Peyer's patch (tissue), 4 donors: ENCODE measurements around the gene CACNA2D3. TPM values are rescaled to one million over a fixed set of nuclear protein-coding genes. Genes with fewer than 3 reads are reported as not detected.

Experiments used
- DNase-seq, 3 donors: peaks; one replicate each; pipeline ENCODE4 v3.0.0-alpha.2; 2017 to 2019
- H3K27ac ChIP-seq, 4 donors: fragments of 200-600 bp; sonication (generic); one replicate each; pipeline ENCODE4 v1.5.1; 2016 to 2019
- H3K27me3 ChIP-seq, 2 donors: fragments of 200-600 bp; sonication (generic); one replicate each; pipeline ENCODE4 v1.5.1; 2019
- H3K36me3 ChIP-seq, 3 donors: fragments of 200-600 bp; sonication (generic); one replicate each; pipeline ENCODE4 v1.5.1; 2016 to 2019
- H3K4me1 ChIP-seq, 4 donors: fragments of 200-600 bp; sonication (generic); one replicate each; pipeline ENCODE4 v1.5.1; 2016 to 2019
- H3K4me3 ChIP-seq, 4 donors: fragments of 200-600 bp; sonication (generic); 1 replicate in 3 of 4; 2 replicates in 1 of 4; pipeline ENCODE4 v1.5.1; 2016 to 2019; ENCODE audit warnings: mild to moderate bottlenecking in 1 of 4
- H3K9me3 ChIP-seq, 4 donors: fragments of 200-600 bp; sonication (generic); one replicate each; pipeline ENCODE4 v1.5.1; 2016 to 2019; ENCODE audit warnings: mild to moderate bottlenecking in 1 of 4
- POLR2A ChIP-seq, 2 donors: fragments of 450-650 bp; IDR thresholded peaks; one replicate each; pipeline ENCODE4 v1.5.1; 2017; ENCODE audit warnings: antibody characterized with exemption in 2 of 2, mild to moderate bottlenecking in 2 of 2, moderate library complexity in 2 of 2
- total RNA-seq, 4 donors: library from RNA; depleted of rRNA; stranded (reverse); fragments of >200 nt; gene quantifications; one replicate each; pipeline ENCODE4 v1.1.0, GENCODE V29; 2016
- TF ChIP-seq, protein P1 (sequence below), 6 experiments: fragments of 450-650 bp in 4 of 6; fragments of 200-600 bp in 2 of 6; sonication (generic) in 1 of 6; IDR thresholded peaks; one replicate each; pipeline ENCODE4 v1.5.1; 2017 to 2019; ENCODE audit warnings: antibody characterized with exemption in 6 of 6, mild to moderate bottlenecking in 3 of 6, moderate library complexity in 1 of 6

Gene CACNA2D3
- total RNA-seq, 4 donors from 2014 or later: 0.27 to 5.0 TPM; not detected in 2

DNA sequence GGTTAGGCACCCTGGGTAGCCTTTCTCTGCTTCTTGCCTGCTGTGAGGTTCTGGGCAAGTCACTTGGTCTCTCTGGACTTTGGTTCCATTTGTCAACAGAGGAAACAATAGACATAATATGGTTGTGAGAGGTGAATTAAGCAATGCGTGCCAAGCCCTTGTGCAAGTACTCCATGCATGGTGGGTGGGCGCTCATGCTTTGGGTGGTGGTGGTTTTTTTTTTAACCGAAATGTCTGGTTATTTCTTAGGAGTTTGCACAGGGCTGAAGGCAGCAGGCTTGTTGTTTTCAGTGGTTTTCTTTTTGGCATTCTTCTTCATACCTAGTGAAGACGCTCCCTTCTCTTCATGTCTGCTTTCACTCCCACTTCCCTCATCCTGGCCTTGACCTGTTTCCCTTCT lies 889.7 kb downstream of the CACNA2D3 start:
- no peak overlapping the region for H3K27ac ChIP-seq
- no peaks in the 10 kb centered on the region for H3K27me3 ChIP-seq
- no peak for DNase-seq
- no peaks in the 10 kb centered on the region for H3K9me3 ChIP-seq
- no peaks in the 10 kb centered on the region for H3K36me3 ChIP-seq
- TF ChIP-seq, protein P1, sequence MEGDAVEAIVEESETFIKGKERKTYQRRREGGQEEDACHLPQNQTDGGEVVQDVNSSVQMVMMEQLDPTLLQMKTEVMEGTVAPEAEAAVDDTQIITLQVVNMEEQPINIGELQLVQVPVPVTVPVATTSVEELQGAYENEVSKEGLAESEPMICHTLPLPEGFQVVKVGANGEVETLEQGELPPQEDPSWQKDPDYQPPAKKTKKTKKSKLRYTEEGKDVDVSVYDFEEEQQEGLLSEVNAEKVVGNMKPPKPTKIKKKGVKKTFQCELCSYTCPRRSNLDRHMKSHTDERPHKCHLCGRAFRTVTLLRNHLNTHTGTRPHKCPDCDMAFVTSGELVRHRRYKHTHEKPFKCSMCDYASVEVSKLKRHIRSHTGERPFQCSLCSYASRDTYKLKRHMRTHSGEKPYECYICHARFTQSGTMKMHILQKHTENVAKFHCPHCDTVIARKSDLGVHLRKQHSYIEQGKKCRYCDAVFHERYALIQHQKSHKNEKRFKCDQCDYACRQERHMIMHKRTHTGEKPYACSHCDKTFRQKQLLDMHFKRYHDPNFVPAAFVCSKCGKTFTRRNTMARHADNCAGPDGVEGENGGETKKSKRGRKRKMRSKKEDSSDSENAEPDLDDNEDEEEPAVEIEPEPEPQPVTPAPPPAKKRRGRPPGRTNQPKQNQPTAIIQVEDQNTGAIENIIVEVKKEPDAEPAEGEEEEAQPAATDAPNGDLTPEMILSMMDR (IDR thresholded peaks at IDR 0.05): no peak
- TF ChIP-seq POLR2A (IDR thresholded peaks at IDR 0.05): no peak
- H3K4me3 ChIP-seq: no peak overlapping the region
- no peaks in the 10 kb centered on the region for H3K4me1 ChIP-seq

DNA sequence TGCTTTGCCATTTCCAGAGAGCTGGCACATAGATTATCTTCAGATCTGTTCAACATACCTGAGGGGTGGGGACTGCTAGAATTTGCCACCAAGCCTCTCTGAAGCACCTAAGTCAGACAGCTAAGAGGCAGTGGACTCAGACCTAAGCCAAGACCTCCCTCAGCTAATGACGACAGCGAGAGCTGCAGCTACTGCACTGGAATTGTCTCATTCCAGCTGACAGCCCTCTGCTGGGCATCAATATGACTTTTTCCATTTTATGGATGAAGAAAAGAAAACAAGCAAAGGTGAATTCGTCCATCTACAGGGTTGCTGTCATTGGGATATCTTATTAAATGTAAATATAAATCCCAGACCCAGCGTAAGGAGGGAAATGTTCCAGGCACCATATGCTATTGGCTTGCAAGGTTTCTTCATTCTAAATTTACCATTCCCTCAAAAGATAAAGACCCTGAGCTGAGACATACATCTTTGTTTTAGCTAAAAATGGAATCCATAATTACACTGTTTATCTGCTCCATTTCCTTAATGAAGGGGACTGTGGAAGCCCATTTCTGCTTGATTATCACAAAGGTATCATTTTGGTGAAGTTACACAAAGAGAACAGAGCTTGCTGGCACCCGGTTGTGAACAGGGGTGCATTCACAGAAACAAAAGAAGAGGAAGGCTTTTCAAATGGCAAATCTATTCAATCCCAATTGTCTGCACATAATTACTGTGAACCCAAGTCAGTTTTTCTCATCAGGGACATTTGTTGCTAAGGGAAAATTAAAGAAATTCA lies 891.0 kb downstream of the CACNA2D3 start:
- Histone ChIP-seq H3K4me3 (no peak overlapping the region), H3K36me3 (no peaks in the 10 kb centered on the region), H3K27me3 (no peaks in the 10 kb centered on the region), H3K9me3 (no peaks in the 10 kb centered on the region), H3K4me1 (no peaks in the 10 kb centered on the region), H3K27ac (no peak overlapping the region)
- TF ChIP-seq, protein P1 (IDR thresholded peaks at IDR 0.05): peak in 2 of 6 experiments; percentile 4 to 16
- TF ChIP-seq POLR2A (IDR thresholded peaks at IDR 0.05): no peak
- no peak for DNase-seq

DNA sequence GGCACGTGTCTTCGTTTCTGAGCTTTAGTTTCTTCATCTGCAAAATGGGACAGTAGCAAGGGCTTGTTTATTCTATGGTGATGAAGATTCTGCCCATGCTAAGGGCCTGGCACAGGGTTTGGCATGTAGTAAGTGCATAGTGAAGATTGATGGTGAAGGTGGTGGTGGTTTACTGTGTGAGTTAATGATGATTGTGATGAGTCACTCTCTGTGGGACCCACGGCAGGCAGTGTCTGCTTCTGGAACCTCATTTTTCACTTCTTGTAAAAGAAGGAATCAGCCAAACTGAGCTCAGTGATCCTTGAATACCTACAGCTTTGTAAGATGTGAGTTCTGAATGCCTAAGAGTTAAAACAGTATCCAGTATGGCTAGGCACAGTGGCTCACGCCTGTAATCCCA lies 891.7 kb downstream of the CACNA2D3 start:
- Histone ChIP-seq H3K4me1 (no peaks in the 10 kb centered on the region), H3K27ac (no peak overlapping the region), H3K27me3 (no peaks in the 10 kb centered on the region), H3K9me3 (no peaks in the 10 kb centered on the region), H3K36me3 (no peaks in the 10 kb centered on the region), H3K4me3 (no peak overlapping the region)
- no peak for DNase-seq
- no peak for TF ChIP-seq POLR2A (IDR thresholded peaks at IDR 0.05)
- TF ChIP-seq, protein P1 (IDR thresholded peaks at IDR 0.05): no peak

DNA sequence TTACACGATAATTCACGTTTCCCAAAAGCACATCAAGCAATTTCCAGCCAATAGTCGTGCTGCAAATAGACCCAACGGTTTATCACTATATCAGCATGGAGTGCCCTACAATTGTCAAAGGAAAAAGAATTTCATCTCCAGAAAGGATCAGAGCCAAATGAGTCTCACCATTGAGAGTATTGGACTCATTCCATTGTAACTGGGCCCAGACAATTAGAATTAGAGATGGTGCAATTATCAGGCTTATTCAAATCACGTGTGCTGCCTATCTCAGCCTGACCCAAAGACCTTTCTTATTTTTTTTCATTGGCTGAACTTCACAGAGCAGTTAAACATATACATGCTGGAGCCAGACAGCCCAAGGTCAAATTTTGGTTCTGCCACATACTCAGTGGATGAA lies 892.6 kb downstream of the CACNA2D3 start:
- Histone ChIP-seq H3K27ac (no peak overlapping the region), H3K4me1 (no peaks in the 10 kb centered on the region), H3K9me3 (no peaks in the 10 kb centered on the region), H3K27me3 (no peaks in the 10 kb centered on the region), H3K36me3 (no peaks in the 10 kb centered on the region), H3K4me3 (no peak overlapping the region)
- TF ChIP-seq POLR2A (IDR thresholded peaks at IDR 0.05): no peak
- TF ChIP-seq, protein P1 (IDR thresholded peaks at IDR 0.05): no peak
- DNase-seq: no peak

DNA sequence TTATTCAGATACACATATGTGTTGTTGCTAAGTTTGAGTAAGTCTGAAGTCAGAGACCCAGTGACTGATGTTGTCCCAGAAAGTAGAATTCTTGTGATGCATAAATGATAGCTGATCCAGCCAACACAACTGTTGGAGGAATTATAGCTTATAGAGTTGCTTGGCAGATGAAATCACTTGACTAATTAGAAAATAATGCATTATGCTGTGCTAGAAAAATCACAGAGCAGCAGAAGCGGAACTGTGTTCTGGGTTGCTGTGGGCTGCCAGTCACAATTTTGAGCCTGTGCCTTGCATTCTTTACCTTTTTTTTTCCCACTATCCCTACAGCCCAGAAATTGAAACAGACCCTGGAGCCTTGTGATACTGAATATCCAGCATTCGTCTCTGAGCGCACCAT lies 895.5 kb downstream of the CACNA2D3 start:
- TF ChIP-seq, protein P1 (IDR thresholded peaks at IDR 0.05): no peak
- TF ChIP-seq POLR2A (IDR thresholded peaks at IDR 0.05): no peak
- H3K9me3 ChIP-seq: no peaks in the 10 kb centered on the region
- DNase-seq: no peak
- H3K4me1 ChIP-seq: no peaks in the 10 kb centered on the region
- no peak overlapping the region for H3K27ac ChIP-seq
- H3K4me3 ChIP-seq: no peak overlapping the region
- H3K36me3 ChIP-seq: no peaks in the 10 kb centered on the region
- H3K27me3 ChIP-seq: no peaks in the 10 kb centered on the region
